Fibroblast of mammary gland (primary cell): ENCODE results near the gene NALF2.

Source experiments
- DNase-seq: peaks from one replicate; pipeline ENCODE4 v3.0.0-alpha.2; 2010; ENCODE audit warnings: low read depth
- H3K4me3 ChIP-seq: 2 replicates; pipeline ENCODE4 v1.5.1; 2011; ENCODE audit warnings: low read depth, mild to moderate bottlenecking, low read length, moderate library complexity; ENCODE audit not compliant: control insufficient read depth
- TF ChIP-seq, protein P1 (sequence below): conservative IDR thresholded peaks from 2 replicates; pipeline ENCODE4 v1.5.1; 2011; ENCODE audit warnings: low read depth, low read length, inconsistent platforms; ENCODE audit not compliant: control insufficient read depth, insufficient read depth

NALF2 gene

DNA sequence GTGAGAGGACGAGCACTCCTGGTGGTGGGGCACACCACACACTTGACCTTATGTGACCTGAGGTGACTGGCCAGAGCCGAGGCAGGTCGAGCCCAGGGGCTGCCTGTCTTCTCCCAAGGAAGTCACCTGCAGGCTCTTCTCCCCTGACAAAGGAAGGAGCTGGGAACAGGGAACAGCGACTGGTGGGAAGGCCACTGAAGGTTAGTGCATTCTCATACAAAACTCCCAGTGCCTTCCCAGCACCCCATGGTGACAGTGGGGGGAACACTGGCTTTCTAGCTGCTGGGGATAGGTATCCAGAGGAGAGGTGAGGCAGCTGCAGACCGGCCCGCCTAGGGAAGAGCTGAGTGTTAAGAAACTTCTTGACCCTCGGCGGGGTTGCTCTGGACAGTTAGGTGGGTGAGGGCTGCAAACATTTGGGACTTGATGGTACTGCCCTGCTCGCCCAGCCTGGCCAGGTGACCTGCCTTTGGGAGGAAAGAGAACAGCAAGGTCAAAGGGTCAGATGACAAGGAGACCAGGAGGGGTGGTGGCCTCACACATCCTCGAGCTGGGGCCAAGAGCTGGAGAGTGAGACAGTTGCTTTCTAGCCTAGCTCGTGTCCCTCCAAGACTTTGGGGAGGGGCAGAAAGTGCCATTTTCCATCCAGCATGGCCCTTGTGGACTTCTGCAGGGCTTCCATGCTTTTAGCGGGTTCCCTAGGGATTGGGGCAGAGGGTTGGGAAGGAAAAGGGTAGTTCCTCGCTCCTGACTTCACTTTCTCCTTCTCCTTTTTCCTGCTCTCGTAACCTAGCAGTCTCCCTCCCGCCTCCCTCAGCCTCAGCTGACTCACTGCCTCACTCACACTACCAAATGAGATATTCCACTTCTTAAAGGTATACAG, 2.7 kb downstream of the NALF2 start:
- TF ChIP-seq, protein P1, sequence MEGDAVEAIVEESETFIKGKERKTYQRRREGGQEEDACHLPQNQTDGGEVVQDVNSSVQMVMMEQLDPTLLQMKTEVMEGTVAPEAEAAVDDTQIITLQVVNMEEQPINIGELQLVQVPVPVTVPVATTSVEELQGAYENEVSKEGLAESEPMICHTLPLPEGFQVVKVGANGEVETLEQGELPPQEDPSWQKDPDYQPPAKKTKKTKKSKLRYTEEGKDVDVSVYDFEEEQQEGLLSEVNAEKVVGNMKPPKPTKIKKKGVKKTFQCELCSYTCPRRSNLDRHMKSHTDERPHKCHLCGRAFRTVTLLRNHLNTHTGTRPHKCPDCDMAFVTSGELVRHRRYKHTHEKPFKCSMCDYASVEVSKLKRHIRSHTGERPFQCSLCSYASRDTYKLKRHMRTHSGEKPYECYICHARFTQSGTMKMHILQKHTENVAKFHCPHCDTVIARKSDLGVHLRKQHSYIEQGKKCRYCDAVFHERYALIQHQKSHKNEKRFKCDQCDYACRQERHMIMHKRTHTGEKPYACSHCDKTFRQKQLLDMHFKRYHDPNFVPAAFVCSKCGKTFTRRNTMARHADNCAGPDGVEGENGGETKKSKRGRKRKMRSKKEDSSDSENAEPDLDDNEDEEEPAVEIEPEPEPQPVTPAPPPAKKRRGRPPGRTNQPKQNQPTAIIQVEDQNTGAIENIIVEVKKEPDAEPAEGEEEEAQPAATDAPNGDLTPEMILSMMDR = no peak
- H3K4me3 ChIP-seq = no peak overlapping the region
- DNase-seq = no peak

DNA sequence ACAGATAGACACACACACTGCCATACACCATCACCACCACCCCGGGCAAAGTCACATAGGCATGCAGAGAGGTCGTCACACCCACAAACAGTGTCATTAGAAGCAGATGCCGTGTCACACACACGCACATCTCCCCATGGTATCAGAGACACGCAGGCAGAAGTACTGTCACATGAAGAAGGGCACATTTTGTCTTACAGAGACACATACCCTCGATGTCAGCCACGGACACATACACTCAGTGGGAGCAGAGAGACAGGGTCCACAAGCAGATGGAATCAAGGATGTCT, 3.3 kb downstream of the NALF2 start:
- H3K4me3 ChIP-seq = no peak overlapping the region
- TF ChIP-seq, protein P1 = no peak
- no peak for DNase-seq

DNA sequence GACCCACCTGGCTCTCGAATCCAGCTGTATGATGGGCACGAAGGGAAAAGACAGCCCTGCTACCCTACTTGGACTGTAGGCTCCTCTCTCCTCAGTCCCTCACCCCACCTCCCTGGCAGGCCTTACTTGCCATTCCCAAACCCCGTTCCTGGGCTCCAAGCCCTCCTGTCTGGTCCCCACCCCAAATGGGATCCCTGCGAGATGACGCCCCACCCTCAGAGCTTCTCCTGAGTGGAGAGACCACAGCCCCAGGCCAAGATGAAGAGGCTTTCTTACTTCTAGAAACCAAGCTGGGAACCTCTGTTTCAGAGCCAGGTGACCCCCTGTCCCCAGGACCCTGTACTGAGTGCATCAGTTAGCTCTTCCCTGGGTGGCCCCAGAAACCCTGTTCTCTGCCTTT, 4.5 kb downstream of the NALF2 start:
- DNase-seq = no peak
- TF ChIP-seq, protein P1 = no peak
- no peak overlapping the region for H3K4me3 ChIP-seq

DNA sequence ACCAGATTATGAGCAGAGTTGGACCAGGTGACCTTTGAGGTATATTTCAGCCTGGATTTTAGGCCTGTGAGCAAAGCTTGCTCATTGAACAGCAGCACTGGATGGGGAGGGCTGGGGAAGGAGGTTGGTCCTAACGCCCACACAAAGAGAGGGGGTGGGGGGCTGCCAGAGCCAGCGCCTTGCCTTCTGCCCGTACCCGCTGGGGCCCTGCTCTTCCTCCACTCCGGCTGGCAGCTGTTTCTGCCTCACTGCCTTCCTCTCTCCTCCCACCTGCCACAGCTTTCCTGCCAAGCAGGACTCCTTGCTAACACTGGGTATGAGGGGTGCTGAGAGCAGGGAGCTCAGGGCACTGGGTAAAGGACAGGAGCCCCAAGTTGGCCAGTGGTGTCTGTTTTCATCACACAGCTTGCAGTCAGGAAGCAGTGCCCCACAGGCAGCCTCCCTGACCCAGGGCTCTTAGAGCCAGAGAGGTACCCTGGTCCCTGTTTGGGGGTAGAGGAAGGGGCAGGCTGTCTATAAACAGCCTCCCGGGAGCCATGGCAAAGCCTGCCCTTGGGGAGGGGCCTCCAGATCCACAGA, 6.1 kb downstream of the NALF2 start:
- DNase-seq = no peak
- no peak overlapping the region for H3K4me3 ChIP-seq
- TF ChIP-seq, protein P1 = no peak

DNA sequence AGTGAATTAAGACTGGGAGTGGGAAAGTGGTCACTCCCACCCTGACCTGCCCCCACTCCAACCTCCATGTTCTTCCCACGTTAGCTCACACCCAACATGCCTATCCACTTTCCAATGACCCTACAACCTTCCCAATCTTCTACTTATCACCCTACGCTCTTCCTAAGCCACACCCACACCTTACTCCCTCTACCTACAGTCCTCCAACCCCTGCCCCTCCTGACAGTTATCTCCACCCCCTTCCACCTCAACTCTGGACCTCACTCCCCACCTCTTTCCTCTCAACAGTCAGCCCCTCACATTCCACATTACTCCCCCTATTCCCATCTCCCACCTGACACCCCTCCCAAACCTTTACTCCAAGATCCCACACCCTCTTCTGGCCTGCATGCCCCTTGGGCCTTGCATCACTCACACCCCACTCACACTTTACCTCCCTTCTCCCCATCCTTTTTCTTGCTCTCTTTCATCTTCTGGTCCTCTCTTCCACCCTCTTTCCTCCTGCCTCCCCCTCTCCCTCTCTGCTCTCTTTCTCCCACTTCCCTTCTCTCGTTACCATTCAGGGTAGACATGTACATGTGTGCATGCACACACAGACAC, 6.9 kb downstream of the NALF2 start:
- TF ChIP-seq, protein P1 = no peak
- H3K4me3 ChIP-seq = no peak overlapping the region
- no peak for DNase-seq

DNA sequence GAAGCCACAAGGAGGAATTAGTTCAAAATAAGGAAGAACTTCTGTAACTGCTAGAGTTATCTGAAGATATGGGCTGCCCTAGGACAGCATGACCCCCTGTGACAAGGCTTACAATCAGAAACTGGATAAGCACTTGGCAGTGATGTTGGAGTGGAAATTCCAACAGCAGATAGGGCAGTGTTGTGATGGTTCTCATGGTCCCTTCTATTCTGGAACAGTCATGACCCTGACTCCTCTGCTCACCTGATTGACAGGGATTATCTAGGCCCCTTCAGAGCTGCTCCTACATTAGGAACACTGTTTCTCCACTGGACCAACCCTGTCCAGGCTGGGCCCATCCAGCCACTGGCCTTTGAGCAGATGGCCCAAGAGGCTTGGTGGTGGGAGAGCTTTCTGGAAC, 17.9 kb downstream of the NALF2 start:
- TF ChIP-seq, protein P1 = no peak
- H3K4me3 ChIP-seq = no peak overlapping the region
- no peak for DNase-seq
